B cell (primary cell): Measurements from ENCODE around the gene TPO.

ENCODE experiments used
- EZH2 ChIP-seq: IDR thresholded peaks from 2 replicates; pipeline ENCODE4 v1.6.1; 2012; ENCODE audit warnings: borderline replicate concordance, low read depth, mild to moderate bottlenecking, moderate library complexity, low read length; ENCODE audit not compliant: insufficient read depth, poor library complexity, severe bottlenecking
- TF ChIP-seq, protein P1 (sequence below): fragments of 200-600 bp; IDR thresholded peaks from one replicate; pipeline ENCODE4 v1.8.0; 2022; ENCODE audit warnings: antibody characterized with exemption, mild to moderate bottlenecking

DNA sequence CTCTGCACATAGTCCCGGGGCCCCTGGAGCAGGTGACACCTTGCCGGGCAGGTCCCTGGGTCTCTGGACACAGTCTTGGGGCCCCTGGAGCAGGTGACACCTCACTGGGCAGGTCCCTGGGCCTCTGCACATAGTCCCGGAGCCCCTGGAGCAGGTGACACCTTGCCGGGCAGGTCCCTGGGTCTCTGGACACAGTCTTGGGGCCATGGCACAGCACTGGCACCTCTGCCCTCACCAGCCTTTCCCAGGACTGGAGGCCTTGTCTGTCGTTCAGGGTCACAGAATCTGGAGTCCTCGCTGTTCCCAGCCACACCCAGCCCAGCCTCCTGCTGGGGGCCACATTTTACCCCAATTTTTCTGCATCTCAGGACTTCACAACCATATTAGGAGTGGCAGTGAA is 2.2 kb downstream of the TPO start:
- TF ChIP-seq, protein P1, sequence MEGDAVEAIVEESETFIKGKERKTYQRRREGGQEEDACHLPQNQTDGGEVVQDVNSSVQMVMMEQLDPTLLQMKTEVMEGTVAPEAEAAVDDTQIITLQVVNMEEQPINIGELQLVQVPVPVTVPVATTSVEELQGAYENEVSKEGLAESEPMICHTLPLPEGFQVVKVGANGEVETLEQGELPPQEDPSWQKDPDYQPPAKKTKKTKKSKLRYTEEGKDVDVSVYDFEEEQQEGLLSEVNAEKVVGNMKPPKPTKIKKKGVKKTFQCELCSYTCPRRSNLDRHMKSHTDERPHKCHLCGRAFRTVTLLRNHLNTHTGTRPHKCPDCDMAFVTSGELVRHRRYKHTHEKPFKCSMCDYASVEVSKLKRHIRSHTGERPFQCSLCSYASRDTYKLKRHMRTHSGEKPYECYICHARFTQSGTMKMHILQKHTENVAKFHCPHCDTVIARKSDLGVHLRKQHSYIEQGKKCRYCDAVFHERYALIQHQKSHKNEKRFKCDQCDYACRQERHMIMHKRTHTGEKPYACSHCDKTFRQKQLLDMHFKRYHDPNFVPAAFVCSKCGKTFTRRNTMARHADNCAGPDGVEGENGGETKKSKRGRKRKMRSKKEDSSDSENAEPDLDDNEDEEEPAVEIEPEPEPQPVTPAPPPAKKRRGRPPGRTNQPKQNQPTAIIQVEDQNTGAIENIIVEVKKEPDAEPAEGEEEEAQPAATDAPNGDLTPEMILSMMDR: no peak
- TF ChIP-seq EZH2: no peak
